Posterior cingulate gyrus (tissue), 11 donors: ENCODE measurements around the gene HADHB.
A peak's percentile ranks its signal among the peaks of the same experiment; 100 is the strongest.
"Not testable (repeated sequence)": the region's sequence is repeated elsewhere in the genome, so short reads cannot be mapped to it uniquely, and the experiment has no call there.

Experiments used
- DNase-seq, 10 donors: peaks; one replicate each; pipeline versions ENCODE4 v3.0.0 to v3.0.0-alpha.2; 2020 to 2021; ENCODE audit warnings: mixed read lengths in 3 of 10
- intact Hi-C: fragments of 100-400 bp; cut with DNase I; formaldehyde crosslinking; loops from one replicate; pipeline ENCODE4 v1.15.1; 2023

The HADHB gene

GRCh38 chr2:26243470-26244308, 1.1 kb upstream of the HADHB start:
- intact Hi-C loops, result loop anchor here (2.0 to 10.0 kb wide), 3 partner anchors 49 to 103 kb away; partner anchors contain the start of genes ADGRF3 and SELENOI
- DNase-seq, result peak in 1 of 10 donors; percentile 33

- intact Hi-C loops, result loop anchor here (2.0 to 10.0 kb wide), 2 partner anchors 50 to 102 kb away; partner anchors contain the start of genes ADGRF3 and SELENOI
- peak in 6 of 10 donors; percentile 12 to 87 (median 28) for DNase-seq
These were observed 543 bp downstream of the HADHB start for GRCh38 chr2:26245231-26245732.

- intact Hi-C loops, result loop anchor here (2.0 to 10.0 kb wide), 2 partner anchors 51 to 101 kb away; partner anchors contain the start of genes ADGRF3 and SELENOI
- no peak for DNase-seq
These were observed 1.1 kb downstream of the HADHB start for GRCh38 chr2:26245810-26246209.

GRCh38 chr2:26246818-26247217, 2.1 kb downstream of the HADHB start:
- intact Hi-C loops, result loop anchor here (10.0 kb wide), 1 partner anchor 52 kb away; no protein-coding TSS in a partner anchor
- DNase-seq, result no peak

GRCh38 chr2:26249625-26250024, 4.9 kb downstream of the HADHB start:
- no peak for DNase-seq

GRCh38 chr2:26251893-26252292, 7.2 kb downstream of the HADHB start:
- intact Hi-C loops, result no loop called here
- DNase-seq, result peak in 9 of 10 donors; percentile 5 to 89 (median 36)

More at GRCh38 chr2:26249625-26250024, 4.9 kb downstream of the HADHB start:
- intact Hi-C loops, result loop anchor here (10.0 kb wide), 1 partner anchor 55 kb away; no protein-coding TSS in a partner anchor

- intact Hi-C loops, result no loop called here
- no peak for DNase-seq
These were observed 11.1 kb downstream of the HADHB start for GRCh38 chr2:26255759-26256384.

GRCh38 chr2:26258836-26259235, 14.1 kb downstream of the HADHB start:
- intact Hi-C loops, DNase-seq: not testable (repeated sequence)

GRCh38 chr2:26268213-26268612, 23.5 kb downstream of the HADHB start:
- intact Hi-C loops, result no loop called here
- DNase-seq, result no peak

- DNase-seq, intact Hi-C loops: not testable (repeated sequence)
These were observed 24.1 kb downstream of the HADHB start for GRCh38 chr2:26268670-26269385.

GRCh38 chr2:26269571-26270158, 24.9 kb downstream of the HADHB start:
- intact Hi-C loops, result no loop called here
- DNase-seq, result no peak

GRCh38 chr2:26270373-26270772, 25.6 kb downstream of the HADHB start:
- no peak for DNase-seq
- intact Hi-C loops, result no loop called here

GRCh38 chr2:26273501-26273900, 28.8 kb downstream of the HADHB start:
- DNase-seq, result no peak
- intact Hi-C loops, result no loop called here

- DNase-seq, result no peak
- intact Hi-C loops, result no loop called here
These were observed 29.4 kb downstream of the HADHB start for GRCh38 chr2:26274058-26274613.

- intact Hi-C loops, result no loop called here
- DNase-seq, result no peak
These were observed 31.9 kb downstream of the HADHB start for GRCh38 chr2:26276484-26277227.

- intact Hi-C loops, result no loop called here
- DNase-seq, result no peak
These were observed 35.1 kb downstream of the HADHB start for GRCh38 chr2:26279886-26280285.

- intact Hi-C loops, result no loop called here
- DNase-seq, result no peak
These were observed 36.5 kb downstream of the HADHB start for GRCh38 chr2:26281226-26281625.

GRCh38 chr2:26283606-26284005, 38.9 kb downstream of the HADHB start:
- DNase-seq, result no peak
- intact Hi-C loops, result no loop called here

- no peak for DNase-seq
- intact Hi-C loops, result no loop called here
These were observed 39.4 kb downstream of the HADHB start for GRCh38 chr2:26284132-26284531.
